ENCODE results near the gene SMCO2.

DNA sequence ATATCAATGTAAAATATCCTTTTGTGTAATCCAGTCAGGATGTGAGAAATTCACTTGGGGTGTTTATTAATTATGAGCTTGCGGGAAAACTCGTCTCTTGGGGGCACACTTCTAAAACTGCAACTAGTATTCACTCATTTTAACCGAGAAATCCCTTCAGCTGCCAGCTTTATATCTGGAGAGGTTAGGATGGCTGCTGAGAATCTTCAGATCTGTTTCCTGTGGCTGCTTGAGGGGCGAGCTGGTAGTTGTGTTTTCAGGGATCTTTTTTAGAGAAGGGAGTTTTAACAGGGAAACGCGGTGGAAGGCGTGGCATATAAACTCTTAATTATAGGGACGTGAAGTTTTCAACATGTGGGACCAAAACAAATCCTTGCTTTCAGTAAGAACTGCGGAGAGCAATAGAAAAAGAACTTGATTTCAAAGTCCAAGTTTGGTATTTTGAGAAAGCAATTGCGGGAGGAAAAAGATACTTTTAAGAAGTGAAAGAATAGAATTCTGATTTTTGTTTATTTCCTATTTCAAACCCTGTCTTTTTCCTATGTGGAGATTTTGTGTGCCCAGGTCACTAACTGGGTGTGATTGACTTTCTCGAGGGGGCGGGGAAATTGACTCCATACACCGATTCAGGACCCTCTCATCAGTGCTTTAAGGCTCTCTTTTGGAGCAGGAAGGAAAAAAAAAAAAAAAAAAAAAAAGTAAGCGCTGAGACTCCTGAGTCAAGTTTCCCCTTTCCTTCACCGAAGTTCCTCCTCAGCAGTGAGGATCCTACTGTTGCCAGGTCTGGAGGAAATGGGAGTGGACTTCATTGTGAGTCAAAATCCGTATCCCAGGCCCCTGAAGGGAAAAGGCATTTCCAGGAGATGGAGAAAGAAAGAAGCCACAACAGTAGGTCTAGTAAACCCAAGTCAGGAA, 78.6 kb downstream of the SMCO2 start:
- TF ChIP-seq, protein P1, sequence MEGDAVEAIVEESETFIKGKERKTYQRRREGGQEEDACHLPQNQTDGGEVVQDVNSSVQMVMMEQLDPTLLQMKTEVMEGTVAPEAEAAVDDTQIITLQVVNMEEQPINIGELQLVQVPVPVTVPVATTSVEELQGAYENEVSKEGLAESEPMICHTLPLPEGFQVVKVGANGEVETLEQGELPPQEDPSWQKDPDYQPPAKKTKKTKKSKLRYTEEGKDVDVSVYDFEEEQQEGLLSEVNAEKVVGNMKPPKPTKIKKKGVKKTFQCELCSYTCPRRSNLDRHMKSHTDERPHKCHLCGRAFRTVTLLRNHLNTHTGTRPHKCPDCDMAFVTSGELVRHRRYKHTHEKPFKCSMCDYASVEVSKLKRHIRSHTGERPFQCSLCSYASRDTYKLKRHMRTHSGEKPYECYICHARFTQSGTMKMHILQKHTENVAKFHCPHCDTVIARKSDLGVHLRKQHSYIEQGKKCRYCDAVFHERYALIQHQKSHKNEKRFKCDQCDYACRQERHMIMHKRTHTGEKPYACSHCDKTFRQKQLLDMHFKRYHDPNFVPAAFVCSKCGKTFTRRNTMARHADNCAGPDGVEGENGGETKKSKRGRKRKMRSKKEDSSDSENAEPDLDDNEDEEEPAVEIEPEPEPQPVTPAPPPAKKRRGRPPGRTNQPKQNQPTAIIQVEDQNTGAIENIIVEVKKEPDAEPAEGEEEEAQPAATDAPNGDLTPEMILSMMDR (IDR thresholded peaks at IDR 0.05; ENCODE audit: insufficient read depth, low read length, poor library complexity, severe bottlenecking): no peak
- no peak for TF ChIP-seq EZH2phosphoT487 (conservative IDR thresholded peaks at IDR 0.05; ENCODE audit: low read length)
